Prostate gland (tissue), 2 donors: ENCODE measurements around the gene AATK.
"Not testable (repeated sequence)": the region's sequence is repeated elsewhere in the genome, so short reads cannot be mapped to it uniquely, and the experiment has no call there.

Source experiments
- POLR2A ChIP-seq: fragments of 450-650 bp; IDR thresholded peaks from one replicate; pipeline ENCODE4 v1.6.1; 2016; ENCODE audit warnings: antibody characterized with exemption, mild to moderate bottlenecking
- POLR2AphosphoS5 ChIP-seq: sonication (generic); formaldehyde crosslinking; IDR thresholded peaks from one replicate; pipeline ENCODE4 v1.6.1; 2017; ENCODE audit warnings: antibody characterized with exemption
- TF ChIP-seq, protein P1 (sequence below), 4 experiments: fragments of 200-600 bp in 2 of 4; fragments of 450-650 bp in 2 of 4; sonication (generic) in 2 of 4; IDR thresholded peaks; 1 replicate in 3 of 4; 2 replicates in 1 of 4; pipeline ENCODE4 v1.5.1; 2016 to 2019; ENCODE audit warnings: antibody characterized with exemption in 4 of 4, mild to moderate bottlenecking in 2 of 4, moderate library complexity in 2 of 4

DNA sequence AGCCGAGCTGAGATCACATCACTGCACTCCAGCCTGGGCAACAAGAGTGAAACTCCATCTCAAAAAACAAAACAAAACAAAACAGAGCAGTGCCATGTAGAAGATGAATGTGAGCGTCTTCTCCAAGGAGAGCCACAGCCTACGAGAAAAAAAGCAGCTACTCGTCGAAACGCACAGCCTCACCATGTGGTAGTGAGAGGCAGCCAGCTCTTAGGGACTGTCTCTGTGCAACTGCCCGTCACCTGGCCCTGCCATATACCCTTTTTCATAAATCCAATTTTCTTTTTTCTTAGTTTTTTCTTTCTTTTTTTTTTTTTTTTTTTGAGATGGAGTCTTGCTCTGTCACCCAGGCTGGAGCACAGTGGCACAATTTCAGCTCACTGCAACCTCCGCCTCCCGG is 12.0 kb downstream of the AATK start:
- TF ChIP-seq, protein P1, sequence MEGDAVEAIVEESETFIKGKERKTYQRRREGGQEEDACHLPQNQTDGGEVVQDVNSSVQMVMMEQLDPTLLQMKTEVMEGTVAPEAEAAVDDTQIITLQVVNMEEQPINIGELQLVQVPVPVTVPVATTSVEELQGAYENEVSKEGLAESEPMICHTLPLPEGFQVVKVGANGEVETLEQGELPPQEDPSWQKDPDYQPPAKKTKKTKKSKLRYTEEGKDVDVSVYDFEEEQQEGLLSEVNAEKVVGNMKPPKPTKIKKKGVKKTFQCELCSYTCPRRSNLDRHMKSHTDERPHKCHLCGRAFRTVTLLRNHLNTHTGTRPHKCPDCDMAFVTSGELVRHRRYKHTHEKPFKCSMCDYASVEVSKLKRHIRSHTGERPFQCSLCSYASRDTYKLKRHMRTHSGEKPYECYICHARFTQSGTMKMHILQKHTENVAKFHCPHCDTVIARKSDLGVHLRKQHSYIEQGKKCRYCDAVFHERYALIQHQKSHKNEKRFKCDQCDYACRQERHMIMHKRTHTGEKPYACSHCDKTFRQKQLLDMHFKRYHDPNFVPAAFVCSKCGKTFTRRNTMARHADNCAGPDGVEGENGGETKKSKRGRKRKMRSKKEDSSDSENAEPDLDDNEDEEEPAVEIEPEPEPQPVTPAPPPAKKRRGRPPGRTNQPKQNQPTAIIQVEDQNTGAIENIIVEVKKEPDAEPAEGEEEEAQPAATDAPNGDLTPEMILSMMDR (IDR thresholded peaks at IDR 0.05), result not testable (repeated sequence)
- TF ChIP-seq POLR2A, POLR2AphosphoS5: not testable (repeated sequence)
